Neural progenitor cell (in vitro differentiated cells): ENCODE results near the gene SLC2A8. TPM values are rescaled to one million over a fixed set of nuclear protein-coding genes. Genes with fewer than 3 reads are reported as not detected.

ENCODE experiments used
- DNase-seq: peaks from one replicate; pipeline ENCODE4 v3.0.0-alpha.2; 2016; ENCODE audit warnings: low spot score
- H2AFZ ChIP-seq: fragments of 200-600 bp; sonication (generic); replicated peaks from 2 replicates; pipeline ENCODE4 v1.6.1; 2016; ENCODE audit warnings: antibody characterized with exemption
- H3F3A ChIP-seq: fragments of 200-600 bp; sonication (generic); 2 replicates; pipeline ENCODE4 v1.6.1; 2016; ENCODE audit warnings: antibody characterized with exemption, low read depth
- H3K27ac ChIP-seq: fragments of 200-600 bp; sonication (generic); 2 replicates; pipeline ENCODE4 v1.5.1; 2016; ENCODE audit warnings: mild to moderate bottlenecking
- H3K27me3 ChIP-seq: fragments of 200-600 bp; sonication (generic); 2 replicates; pipeline ENCODE4 v1.6.1; 2016; ENCODE audit warnings: mild to moderate bottlenecking, moderate library complexity
- H3K36me3 ChIP-seq: fragments of 200-600 bp; sonication (generic); 2 replicates; pipeline ENCODE4 v1.5.1; 2016
- H3K4me1 ChIP-seq: fragments of 200-600 bp; sonication (generic); 2 replicates; pipeline ENCODE4 v1.6.1; 2016; ENCODE audit warnings: mixed run types
- H3K4me2 ChIP-seq: fragments of 200-600 bp; sonication (generic); 2 replicates; pipeline ENCODE4 v1.6.1; 2016
- H3K4me3 ChIP-seq: fragments of 200-600 bp; sonication (generic); 2 replicates; pipeline ENCODE4 v1.5.1; 2016
- H3K79me2 ChIP-seq: fragments of 200-600 bp; sonication (generic); 2 replicates; pipeline ENCODE4 v1.6.1; 2016; ENCODE audit warnings: low read depth
- H3K9ac ChIP-seq: fragments of 200-600 bp; sonication (generic); 2 replicates; pipeline ENCODE4 v1.6.1; 2016
- H3K9me3 ChIP-seq: fragments of 200-600 bp; sonication (generic); 2 replicates; pipeline ENCODE4 v1.5.1; 2016; ENCODE audit warnings: low read depth
- H4K20me1 ChIP-seq: fragments of 200-600 bp; sonication (generic); 2 replicates; pipeline ENCODE4 v1.6.1; 2016; ENCODE audit warnings: low read depth
- H3K27ac Mint-ChIP-seq: 3 replicates; pipeline ENCODE4 v1.8.0; 2021; ENCODE audit warnings: mixed read lengths
- H3K27me3 Mint-ChIP-seq: 2 replicates; pipeline ENCODE4 v1.8.0; 2022; ENCODE audit warnings: low read depth, mild to moderate bottlenecking, inconsistent platforms, moderate library complexity, mixed read lengths; ENCODE audit not compliant: insufficient read depth
- H3K36me3 Mint-ChIP-seq: 3 replicates; pipeline ENCODE4 v1.8.0; 2021; ENCODE audit warnings: mixed read lengths
- H3K4me1 Mint-ChIP-seq: 3 replicates; pipeline ENCODE4 v1.8.0; 2021; ENCODE audit warnings: mixed read lengths
- H3K4me3 Mint-ChIP-seq: 3 replicates; pipeline ENCODE4 v1.8.0; 2021; ENCODE audit warnings: mild to moderate bottlenecking, moderate library complexity, mixed read lengths
- H3K9me3 Mint-ChIP-seq: 3 replicates; pipeline ENCODE4 v1.8.0; 2020; ENCODE audit warnings: mixed read lengths
- EZH2 ChIP-seq: fragments of 200-600 bp; sonication (generic); IDR thresholded peaks from 2 replicates; pipeline ENCODE4 v1.6.1; 2017; ENCODE audit warnings: antibody characterized with exemption, mild to moderate bottlenecking, moderate library complexity
- EZH2phosphoT487 ChIP-seq: fragments of 200-600 bp; sonication (generic); IDR thresholded peaks from 2 replicates; pipeline ENCODE4 v1.6.1; 2017; ENCODE audit warnings: antibody characterized with exemption
- total RNA-seq: library from RNA; depleted of rRNA; stranded (reverse); fragments of >200 nt; gene quantifications from 2 replicates; pipeline ENCODE4 v1.2.3, GENCODE V29; 2015; ENCODE audit warnings: low replicate concordance
- TF ChIP-seq, protein P1 (sequence below): fragments of 200-600 bp; sonication (generic); IDR thresholded peaks from 2 replicates; pipeline ENCODE4 v1.5.1; 2017; ENCODE audit warnings: antibody characterized with exemption, mild to moderate bottlenecking

Gene SLC2A8
- total RNA-seq, 1 donor from 2014 or later: 9.4 TPM

DNA sequence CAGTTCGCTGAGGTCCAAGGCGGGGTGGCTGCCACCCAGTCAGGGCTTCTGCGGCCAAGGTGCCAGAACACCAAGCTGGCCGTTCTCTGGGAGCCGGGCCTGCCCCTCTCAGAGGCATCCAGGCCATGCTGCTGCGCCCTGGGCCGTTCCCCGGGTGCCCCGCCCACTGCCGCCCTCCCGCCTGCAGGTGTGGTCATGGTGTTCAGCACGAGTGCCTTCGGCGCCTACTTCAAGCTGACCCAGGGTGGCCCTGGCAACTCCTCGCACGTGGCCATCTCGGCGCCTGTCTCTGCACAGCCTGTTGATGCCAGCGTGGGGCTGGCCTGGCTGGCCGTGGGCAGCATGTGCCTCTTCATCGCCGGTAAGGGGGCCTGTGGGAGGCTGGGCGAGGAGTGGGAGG lies 7.7 kb downstream of the SLC2A8 start:
- H3K4me2 ChIP-seq: no peak overlapping the region
- Mint-ChIP-seq H3K4me1 (peaks cover 18% of the 10 kb centered on the region), H3K36me3 (no peaks in the 10 kb centered on the region), H3K27ac (no peak overlapping the region), H3K27me3 (no peaks in the 10 kb centered on the region), H3K4me3 (no peak overlapping the region), H3K9me3 (no peaks in the 10 kb centered on the region)
- no peaks in the 10 kb centered on the region for H3K79me2 ChIP-seq
- no peak for DNase-seq
- H3K27me3 ChIP-seq: no peaks in the 10 kb centered on the region
- no peaks in the 10 kb centered on the region for H3F3A ChIP-seq
- no peak overlapping the region for H3K27ac ChIP-seq
- no peak overlapping the region for H3K4me3 ChIP-seq
- H3K36me3 ChIP-seq: no peaks in the 10 kb centered on the region
- H2AFZ ChIP-seq: no peak overlapping the region
- TF ChIP-seq, protein P1, sequence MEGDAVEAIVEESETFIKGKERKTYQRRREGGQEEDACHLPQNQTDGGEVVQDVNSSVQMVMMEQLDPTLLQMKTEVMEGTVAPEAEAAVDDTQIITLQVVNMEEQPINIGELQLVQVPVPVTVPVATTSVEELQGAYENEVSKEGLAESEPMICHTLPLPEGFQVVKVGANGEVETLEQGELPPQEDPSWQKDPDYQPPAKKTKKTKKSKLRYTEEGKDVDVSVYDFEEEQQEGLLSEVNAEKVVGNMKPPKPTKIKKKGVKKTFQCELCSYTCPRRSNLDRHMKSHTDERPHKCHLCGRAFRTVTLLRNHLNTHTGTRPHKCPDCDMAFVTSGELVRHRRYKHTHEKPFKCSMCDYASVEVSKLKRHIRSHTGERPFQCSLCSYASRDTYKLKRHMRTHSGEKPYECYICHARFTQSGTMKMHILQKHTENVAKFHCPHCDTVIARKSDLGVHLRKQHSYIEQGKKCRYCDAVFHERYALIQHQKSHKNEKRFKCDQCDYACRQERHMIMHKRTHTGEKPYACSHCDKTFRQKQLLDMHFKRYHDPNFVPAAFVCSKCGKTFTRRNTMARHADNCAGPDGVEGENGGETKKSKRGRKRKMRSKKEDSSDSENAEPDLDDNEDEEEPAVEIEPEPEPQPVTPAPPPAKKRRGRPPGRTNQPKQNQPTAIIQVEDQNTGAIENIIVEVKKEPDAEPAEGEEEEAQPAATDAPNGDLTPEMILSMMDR: no peak
- no peak for TF ChIP-seq EZH2
- TF ChIP-seq EZH2phosphoT487: no peak
- H3K4me1 ChIP-seq: no peaks in the 10 kb centered on the region
- H3K9me3 ChIP-seq: no peaks in the 10 kb centered on the region
- H3K9ac ChIP-seq: no peak overlapping the region
- peaks cover 7% of the 10 kb centered on the region for H4K20me1 ChIP-seq

DNA sequence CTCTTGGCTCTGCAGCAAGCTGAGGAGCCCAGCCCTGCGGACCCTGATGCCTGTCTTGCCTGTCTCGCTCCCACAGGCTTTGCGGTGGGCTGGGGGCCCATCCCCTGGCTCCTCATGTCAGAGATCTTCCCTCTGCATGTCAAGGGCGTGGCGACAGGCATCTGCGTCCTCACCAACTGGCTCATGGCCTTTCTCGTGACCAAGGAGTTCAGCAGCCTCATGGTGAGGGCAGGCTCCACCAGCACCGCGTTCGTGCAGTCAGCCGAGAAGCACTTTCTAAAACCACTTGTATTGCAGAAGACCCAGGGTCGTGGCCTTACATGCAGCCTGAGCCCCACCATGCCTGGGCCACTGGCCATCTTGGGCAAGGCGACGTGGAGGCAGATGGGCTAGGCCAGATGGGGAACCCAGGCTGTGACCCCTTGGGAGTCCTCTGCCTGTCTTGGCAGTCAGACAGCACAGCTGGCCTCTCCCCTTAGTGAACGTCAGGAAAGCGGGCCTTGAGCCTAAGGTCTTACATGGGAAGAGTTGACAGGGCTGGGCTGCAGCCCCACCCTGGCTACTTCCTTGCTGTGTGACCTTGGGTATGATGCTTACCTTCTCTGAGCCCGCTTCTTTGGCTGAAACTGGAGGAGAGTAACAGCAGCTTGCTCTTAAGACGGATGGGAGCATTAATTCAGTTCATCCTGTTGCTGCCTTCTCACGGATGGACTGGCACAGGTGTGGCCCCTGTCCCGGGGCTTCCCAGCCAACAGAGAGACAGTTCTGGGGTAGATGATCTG lies 8.6 kb downstream of the SLC2A8 start:
- peak overlapping the region; percentile 69 for H3K27ac Mint-ChIP-seq
- no peak overlapping the region for H3K4me2 ChIP-seq

DNA sequence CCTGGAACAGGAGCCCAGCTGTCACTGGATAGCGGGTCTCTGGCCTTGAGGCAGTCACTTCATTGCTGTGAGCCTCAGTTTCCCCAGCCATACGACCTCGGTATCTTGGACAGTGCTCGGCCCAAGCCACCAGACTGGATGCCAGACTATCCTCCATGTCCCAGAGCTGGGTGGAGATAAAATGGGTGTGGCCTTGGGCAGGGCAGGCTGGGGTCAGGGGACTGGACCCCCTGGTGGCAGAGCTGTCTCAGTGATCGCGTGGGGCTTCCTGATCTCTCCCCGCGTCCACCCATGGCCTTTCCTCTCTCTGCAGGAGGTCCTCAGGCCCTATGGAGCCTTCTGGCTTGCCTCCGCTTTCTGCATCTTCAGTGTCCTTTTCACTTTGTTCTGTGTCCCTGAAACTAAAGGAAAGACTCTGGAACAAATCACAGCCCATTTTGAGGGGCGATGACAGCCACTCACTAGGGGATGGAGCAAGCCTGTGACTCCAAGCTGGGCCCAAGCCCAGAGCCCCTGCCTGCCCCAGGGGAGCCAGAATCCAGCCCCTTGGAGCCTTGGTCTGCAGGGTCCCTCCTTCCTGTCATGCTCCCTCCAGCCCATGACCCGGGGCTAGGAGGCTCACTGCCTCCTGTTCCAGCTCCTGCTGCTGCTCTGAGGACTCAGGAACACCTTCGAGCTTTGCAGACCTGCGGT lies 10.0 kb downstream of the SLC2A8 start:
- Histone ChIP-seq H3K4me1 (no peaks in the 10 kb centered on the region), H2AFZ (no peak overlapping the region), H4K20me1 (no peaks in the 10 kb centered on the region), H3F3A (no peaks in the 10 kb centered on the region), H3K27me3 (no peaks in the 10 kb centered on the region), H3K79me2 (no peaks in the 10 kb centered on the region), H3K4me2 (no peak overlapping the region), H3K9me3 (no peaks in the 10 kb centered on the region), H3K9ac (no peak overlapping the region), H3K27ac (no peak overlapping the region), H3K36me3 (no peaks in the 10 kb centered on the region), H3K4me3 (no peak overlapping the region)
- Mint-ChIP-seq H3K36me3 (no peaks in the 10 kb centered on the region), H3K4me1 (peaks cover 18% of the 10 kb centered on the region), H3K27me3 (no peaks in the 10 kb centered on the region), H3K9me3 (no peaks in the 10 kb centered on the region), H3K27ac (peak overlapping the region; percentile 43), H3K4me3 (peak overlapping the region; percentile 33)
- no peak for DNase-seq
- TF ChIP-seq EZH2 (no peak), EZH2phosphoT487 (no peak)
- TF ChIP-seq, protein P1: no peak

More for the DNA sequence above, 8.6 kb downstream of the SLC2A8 start:
- Histone ChIP-seq H3K9me3 (no peaks in the 10 kb centered on the region), H3K27ac (no peak overlapping the region), H4K20me1 (peaks cover 7% of the 10 kb centered on the region), H3K79me2 (no peaks in the 10 kb centered on the region), H3K9ac (no peak overlapping the region), H3K27me3 (no peaks in the 10 kb centered on the region), H3F3A (no peaks in the 10 kb centered on the region), H3K36me3 (no peaks in the 10 kb centered on the region), H3K4me1 (no peaks in the 10 kb centered on the region), H3K4me3 (no peak overlapping the region), H2AFZ (no peak overlapping the region)
- H3K27me3 Mint-ChIP-seq: no peaks in the 10 kb centered on the region
- TF ChIP-seq EZH2phosphoT487: no peak
- no peak for TF ChIP-seq EZH2
- TF ChIP-seq, protein P1: no peak
- H3K4me1 Mint-ChIP-seq: peaks cover 18% of the 10 kb centered on the region
- no peak for DNase-seq
- no peaks in the 10 kb centered on the region for H3K9me3 Mint-ChIP-seq
- no peak overlapping the region for H3K4me3 Mint-ChIP-seq
- H3K36me3 Mint-ChIP-seq: no peaks in the 10 kb centered on the region
